ENCODE measurements around the gene SIGLEC10.
"Not testable (repeated sequence)": the region's sequence is repeated elsewhere in the genome, so short reads cannot be mapped to it uniquely, and the experiment has no call there.

Gene SIGLEC10, protein sequence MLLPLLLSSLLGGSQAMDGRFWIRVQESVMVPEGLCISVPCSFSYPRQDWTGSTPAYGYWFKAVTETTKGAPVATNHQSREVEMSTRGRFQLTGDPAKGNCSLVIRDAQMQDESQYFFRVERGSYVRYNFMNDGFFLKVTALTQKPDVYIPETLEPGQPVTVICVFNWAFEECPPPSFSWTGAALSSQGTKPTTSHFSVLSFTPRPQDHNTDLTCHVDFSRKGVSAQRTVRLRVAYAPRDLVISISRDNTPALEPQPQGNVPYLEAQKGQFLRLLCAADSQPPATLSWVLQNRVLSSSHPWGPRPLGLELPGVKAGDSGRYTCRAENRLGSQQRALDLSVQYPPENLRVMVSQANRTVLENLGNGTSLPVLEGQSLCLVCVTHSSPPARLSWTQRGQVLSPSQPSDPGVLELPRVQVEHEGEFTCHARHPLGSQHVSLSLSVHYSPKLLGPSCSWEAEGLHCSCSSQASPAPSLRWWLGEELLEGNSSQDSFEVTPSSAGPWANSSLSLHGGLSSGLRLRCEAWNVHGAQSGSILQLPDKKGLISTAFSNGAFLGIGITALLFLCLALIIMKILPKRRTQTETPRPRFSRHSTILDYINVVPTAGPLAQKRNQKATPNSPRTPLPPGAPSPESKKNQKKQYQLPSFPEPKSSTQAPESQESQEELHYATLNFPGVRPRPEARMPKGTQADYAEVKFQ

GRCh38 chr19:51417107-51417809 lies at the start of gene SIGLEC10:
Gene SIGLEC10, minus strand, starts transcription at chr19:51417642. Its CDS starts 61 bp downstream, at chr19:51417581.
- DNase-seq = no peak

GRCh38 chr19:51466723-51467122 lies 49.3 kb upstream of the SIGLEC10 start:
- DNase-seq = no peak

DNA sequence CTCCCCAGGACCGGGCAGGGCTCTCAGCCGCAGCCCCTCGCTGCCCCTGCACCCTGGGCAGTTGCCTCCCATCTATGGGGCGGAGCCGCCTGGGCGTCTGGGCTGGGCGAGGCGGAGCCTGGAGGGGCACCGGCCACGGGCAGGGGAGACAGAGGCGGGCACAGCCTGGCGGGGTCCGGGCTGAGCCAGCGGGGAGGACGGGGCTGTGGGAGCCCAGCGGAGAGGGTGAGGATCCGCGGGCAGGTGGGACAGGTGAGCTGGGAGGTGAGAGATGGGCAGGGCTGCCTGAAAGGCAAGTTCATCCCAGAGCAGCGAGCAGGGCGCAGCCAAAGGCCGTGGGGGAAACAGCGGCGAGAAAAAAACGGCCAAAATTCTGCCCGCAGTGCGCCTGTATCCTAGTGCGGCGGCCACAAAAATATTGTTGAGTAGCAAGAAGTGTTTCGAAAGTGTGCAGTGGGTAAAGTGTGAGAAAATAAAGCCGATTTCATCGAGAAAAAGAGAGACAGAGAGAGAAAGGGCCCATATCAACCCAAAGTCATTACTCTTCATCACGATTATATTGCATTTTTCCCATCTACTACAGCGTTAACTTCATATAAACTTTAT lies 46.6 kb upstream of the SIGLEC10 start:
- not testable (repeated sequence) for DNase-seq

GRCh38 chr19:51462681-51463080 lies 45.2 kb upstream of the SIGLEC10 start:
- DNase-seq = no peak

DNA sequence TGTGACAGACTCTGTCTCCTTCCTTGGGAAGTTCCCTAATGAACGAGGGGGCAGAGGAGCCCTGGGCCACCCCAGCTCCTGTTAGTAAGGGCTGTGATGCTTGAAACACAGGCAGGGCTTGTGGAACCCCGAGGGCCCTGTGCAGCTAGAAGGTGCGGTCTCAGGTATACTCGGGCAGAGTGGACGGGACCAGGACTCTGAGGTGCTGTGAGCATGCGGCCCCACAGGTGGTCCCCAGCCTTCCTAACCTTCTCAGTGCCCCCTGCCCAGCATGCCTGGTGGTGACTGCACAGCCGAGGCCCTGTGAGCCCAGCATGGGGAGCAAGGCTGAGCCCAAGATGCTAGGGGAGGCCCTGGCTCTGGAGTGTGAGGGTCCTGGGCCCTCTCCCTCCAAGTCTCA lies 44.8 kb upstream of the SIGLEC10 start:
- no peak for DNase-seq

DNA sequence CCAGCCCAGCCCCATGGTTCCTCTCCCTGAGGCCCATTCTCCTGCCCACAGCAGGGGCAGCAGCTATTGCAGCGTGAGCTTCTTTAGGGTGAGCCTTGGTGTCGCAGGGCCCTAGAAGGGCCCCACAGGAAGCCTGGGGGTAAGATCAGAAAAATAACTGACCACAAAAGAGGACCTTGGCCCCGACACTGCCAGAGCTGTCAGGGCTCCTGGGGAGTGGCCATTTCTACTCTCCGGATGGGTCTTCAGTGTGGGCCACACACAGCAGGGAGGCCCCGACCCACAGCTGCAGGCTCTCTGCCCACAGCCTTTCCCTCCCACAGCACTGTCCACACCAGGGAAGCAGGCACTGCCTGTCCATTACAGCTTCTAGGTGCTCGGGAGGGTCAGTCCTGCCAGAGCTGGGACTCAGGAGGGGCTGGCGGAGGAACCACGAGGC lies 44.3 kb upstream of the SIGLEC10 start:
- DNase-seq = no peak

GRCh38 chr19:51460164-51460992 lies 42.9 kb upstream of the SIGLEC10 start:
- DNase-seq = no peak

- no peak for DNase-seq
Observed at GRCh38 chr19:51458899-51459505, 41.6 kb upstream of the SIGLEC10 start.

DNA sequence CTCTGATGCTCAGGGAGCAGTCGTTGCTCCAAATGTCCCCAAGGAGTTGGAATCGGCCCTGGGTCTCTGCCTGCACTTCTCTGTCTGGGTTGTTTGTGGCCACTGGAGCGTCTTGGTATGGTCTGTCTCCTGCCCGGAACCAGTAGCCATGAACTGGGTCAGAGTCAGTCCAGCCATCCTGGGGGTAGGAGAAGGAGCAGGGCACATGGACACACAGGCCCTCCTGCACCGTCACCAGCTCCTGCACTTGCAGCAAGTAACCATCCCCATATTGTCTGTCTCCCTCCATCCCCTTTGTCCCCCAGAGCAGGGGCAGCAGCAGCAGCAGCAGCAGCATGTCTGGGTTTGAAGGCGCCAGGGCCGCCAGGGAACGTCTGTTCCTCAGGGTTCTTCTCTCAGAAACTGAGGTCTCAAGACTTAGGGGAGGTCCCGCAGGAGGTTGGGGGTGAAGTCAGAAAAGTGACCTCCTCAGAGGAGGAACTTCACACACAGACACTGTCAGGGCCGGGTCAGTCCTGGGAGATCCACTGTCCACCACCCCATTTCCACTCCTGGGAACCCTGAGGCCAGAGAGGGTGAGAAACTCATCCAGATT lies 40.7 kb upstream of the SIGLEC10 start, which contains the start of gene SIGLEC8:
Gene SIGLEC8 (minus strand): TSS at position 404 of the 595 bp plus-strand sequence. CDS start 67 bp downstream, at position 337.
- no peak for DNase-seq

DNA sequence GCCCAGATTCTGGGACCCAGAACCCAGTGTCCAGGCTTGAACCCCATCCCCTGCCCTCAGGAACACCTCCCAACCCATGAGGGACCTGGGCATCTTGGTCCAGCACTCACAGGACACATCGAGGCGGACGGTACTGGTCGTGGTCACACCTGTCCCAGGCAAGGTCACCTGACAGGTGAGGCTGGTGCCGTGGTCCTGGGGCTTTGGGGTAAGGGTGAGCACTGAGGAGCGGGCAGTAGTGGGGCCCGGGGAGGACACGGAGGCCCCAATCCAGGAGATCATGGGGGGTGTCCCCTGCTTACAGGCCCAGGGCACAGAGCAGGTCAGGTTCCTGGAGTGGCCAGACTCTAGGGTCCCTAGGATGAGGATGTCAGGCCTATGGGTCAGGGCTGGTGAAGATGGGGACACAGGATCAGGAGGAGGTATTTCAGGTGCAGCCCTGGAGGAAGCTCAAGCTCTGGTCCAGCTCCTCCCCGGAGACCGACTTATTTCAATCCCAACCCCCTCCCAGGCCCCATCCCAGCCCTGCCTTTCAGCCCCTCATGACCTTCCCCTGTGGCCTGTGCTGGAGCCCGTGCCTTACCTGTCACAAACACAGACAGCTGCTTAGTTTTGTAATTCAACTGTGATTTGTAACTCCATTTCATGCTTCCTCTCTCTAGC lies 40.0 kb upstream of the SIGLEC10 start:
- no peak for DNase-seq

DNA sequence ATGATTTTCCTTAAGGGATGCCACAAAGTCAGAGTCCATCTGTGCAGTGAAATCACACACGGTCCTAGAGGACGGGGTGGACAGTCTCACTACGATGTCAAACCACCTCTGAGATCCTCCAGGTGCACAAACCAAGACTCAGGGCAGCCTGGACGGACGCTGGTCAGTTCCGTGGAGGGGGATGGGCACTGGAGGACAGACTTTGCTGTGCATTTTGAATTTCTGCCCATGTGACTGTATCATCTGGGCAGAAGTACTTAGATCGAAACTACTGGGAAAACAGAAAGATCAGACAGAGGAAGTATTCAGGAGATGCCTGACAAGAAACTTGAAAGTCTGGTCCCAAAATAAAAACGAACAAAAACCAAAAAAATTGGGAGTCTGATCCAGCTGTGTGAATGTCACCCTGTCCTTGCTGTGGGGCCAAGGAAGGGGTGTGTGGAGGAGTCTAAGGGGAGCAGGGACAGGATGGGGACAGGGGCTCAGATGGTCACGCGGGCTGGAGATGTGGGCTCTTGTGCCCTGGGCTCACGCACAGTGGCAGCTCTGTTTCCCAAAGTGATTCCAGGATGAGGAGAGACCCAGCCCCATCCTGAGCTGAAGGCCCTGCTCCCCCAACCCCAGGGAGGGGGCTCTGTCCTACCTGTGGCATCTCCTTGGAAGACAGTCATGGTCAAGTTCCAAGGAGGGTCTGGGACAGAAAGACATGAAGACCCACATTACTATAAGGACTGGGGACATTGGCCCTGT lies 39.3 kb upstream of the SIGLEC10 start:
- no peak for DNase-seq

- no peak for DNase-seq
Observed at GRCh38 chr19:51450730-51451307, 33.4 kb upstream of the SIGLEC10 start.

GRCh38 chr19:51448411-51449016 lies 31.1 kb upstream of the SIGLEC10 start:
- DNase-seq = no peak

DNA sequence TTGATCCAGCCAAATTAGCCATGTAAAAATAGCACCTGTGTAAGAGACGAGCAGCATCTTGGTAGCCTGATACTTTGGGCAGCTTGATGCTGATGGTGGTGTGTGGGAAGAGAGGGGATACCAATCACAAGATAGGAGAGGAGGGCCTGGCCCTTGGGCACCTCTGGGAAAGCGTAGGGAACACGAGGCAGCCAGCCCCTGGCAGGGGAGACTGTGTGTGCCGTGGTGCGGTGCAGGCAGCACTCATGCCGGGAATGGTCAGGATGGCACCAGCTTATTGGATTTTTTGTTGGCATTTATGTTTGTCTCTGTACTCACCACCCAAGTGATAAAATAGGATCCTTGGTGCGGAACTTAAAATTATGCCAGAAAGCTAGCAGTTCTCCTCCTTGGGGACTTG lies 30.6 kb upstream of the SIGLEC10 start:
- no peak for DNase-seq

DNA sequence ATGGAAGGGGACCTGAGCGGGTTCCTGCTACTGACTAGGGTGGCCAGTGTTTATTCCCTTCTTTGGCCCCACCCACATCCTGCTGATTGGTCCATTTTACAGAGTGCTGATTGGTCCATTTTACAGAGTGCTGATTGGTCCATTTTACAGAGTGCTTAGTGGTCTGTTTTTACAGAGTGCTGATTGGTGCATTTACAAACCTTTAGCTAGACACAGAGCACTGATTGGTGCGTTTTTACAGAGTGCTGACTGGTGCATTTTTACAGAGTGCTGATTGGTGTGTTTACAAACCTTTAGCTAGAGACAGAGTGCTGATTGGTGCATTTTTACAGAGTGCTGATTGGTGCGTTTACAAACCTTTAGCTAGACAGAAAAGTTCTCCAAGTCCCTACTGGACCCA lies 30.1 kb upstream of the SIGLEC10 start:
- not testable (repeated sequence) for DNase-seq

DNA sequence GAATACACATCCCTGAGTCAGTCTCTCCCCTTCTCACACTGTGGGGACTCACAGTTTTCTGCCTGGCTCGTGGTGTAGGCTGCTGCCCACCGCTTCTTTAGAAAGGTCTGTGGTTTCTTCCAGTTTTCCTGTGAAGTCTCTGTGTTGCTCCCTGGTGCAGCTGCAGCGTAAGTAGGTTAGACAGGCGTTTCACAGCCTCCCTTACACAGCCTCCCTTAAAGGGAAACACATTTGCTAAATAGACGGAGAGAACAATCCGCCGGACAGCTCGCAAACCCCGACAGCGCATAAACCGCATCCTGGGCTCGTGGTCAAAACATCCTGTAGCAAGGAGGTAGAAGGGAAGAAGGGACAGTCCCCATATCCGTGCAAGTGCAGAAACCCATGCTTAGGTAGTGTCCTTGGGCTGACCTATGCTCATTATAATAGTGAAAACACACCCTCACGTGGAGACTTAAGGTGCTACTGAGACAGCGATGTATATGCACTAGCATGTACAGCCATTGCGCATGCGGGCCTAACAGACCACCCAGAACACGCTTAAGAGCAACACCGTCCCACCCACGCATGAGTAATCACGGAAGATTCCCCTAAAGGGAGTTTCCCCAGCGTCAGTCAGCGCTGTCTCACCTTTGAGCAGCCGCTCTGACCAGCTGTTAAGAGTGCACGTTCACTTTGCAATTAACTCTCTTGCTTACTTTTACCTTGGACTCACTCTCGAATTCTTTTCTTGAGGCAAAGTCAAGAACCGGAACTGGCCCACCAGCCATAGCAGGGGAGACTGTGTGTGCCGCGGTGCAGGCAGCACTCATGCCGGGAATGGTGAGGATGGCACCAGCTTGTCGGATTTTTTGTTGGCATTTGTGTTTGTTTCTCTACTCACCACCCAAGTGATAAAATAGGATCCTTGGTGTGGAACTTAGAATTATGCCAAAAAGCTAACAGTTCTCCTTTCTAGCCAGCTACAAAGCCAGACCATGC lies 24.3 kb upstream of the SIGLEC10 start:
- no peak for DNase-seq

GRCh38 chr19:51440846-51441409 lies 23.5 kb upstream of the SIGLEC10 start:
- no peak for DNase-seq

Measured in right forelimb (tissue), 1 donor.